ENCODE data around the gene PSMD5.

PSMD5 gene

DNA sequence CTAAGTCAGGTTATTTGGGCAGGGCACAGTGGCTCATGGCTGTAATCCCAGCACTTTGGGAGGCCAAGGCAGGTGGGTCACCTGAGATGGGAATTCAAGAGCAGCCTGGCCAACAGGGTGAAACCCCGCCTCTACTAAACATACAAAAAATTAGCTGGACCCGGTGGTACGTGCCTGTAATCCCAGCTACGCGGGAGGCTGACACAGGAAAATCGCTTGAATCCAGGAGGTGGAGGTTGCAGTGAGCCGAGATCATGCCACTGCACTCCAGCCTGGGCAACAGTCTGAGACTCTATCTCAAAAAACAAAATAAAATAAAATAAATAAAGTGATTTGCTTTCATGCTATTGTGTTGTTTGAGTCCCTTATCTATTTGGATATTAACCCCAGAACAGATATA is 41.3 kb downstream of the PSMD5 start:
- DNase-seq: no peak

DNA sequence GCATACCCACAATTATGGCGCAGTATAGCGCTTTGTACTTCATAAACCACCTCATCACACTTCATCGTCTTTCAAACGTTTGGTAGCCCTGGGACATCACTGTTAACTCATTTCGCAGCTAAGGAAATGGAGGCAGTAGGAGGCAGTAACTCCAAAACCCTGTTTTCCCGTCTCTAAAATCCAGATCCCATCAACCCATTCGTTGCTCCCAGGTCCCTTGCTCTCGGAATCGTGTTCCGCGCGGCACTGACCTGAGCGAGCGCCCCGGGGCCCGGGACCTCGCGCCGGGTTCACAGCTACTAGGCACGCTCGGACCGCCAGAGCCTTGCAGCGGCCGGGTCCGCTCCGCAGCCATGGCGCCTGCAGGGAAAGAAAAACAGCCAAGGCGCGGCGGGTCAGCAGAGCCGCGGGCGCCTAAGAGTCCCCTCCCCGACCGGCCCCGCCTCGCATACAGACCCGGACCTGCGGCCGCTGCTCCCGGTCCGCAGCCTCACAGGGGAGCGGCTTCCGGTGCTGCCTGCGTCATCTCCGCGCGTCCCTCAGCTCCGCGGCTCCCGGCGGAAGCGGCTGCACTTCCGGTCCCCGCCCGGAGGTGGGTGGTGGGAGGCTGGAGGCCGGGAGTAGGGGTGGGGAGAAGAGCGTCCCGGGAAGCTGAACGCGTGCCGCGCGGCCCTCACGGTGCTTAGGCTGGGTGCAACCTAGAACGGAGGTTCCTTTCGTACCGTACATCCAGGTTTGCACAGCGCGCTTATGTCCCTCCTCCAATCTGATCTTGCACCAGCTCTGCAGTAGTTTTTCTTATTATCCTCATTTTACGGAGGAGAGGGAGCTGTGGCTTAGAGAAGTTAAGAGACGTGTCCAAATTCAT is 49.6 kb downstream of the PSMD5 start, which contains the start of gene FBXW2:
FBXW2 (minus strand) TSS at position 519 of the 868 bp plus-strand sequence. CDS start 5,158 bp downstream, outside the sequence.
- peak; percentile 93 to 97 (median 96) for DNase-seq

DNA sequence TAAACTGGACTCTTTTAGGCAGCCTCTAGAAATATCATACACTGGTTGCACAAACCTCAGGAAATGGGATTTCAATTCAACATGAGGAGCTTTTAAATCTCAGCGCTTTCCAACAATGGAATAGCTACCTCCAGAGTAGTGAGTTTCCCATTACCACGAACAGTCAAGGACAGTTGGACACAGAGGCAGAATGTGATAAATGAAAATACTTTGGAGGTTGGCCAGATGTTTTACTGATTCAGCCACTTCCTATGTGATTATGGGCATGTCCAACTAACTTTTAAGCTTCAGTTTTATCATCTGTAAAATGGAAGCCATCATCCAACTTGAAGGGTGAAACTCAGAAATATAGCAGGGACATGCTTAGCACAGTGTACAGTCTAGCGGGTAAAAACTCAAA is 51.6 kb downstream of the PSMD5 start:
- no peak for DNase-seq

DNA sequence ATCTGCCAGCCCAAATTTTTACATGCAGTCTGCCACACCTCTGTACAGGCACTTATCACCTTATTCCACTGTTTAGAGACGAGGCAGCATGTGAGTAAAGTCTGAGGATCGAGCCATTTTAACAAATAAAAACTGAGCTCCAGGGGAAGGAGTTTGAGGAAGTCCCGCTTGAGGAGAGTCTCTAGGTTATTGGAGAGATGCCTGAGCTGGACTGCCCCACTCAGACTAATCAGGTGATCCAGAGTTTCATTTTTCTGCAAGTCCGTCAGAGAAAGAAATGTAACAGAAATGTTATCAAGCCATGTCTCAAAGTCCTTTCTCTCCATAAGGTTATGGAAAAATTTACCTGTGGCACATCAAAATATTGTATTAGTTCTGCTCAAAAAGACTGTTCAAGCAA is 54.8 kb downstream of the PSMD5 start:
- DNase-seq: peak in 3 of 4 experiments; percentile 14 to 25 (median 20)

DNA sequence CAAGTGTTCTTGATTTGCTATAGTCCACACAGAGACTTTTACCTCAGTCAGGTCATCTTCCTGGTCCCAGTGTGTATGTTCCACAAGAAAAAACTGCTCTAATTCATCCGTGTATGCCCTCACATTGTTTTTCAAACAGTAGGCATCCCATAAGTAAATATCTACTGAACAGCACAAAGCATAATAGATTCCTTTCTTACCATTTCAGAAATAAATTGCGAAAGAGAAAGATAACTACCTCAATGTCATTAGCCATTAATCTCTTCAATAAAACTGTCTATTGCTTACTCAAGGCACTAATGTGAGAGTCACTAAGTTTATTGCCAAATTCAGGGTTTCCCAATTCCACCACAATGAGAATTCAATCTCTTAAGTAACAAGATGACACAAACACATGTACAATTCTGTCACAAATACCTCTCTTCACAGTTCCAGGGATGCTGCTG is 59.1 kb downstream of the PSMD5 start:
- DNase-seq: peak; percentile 25 to 74 (median 58)

DNA sequence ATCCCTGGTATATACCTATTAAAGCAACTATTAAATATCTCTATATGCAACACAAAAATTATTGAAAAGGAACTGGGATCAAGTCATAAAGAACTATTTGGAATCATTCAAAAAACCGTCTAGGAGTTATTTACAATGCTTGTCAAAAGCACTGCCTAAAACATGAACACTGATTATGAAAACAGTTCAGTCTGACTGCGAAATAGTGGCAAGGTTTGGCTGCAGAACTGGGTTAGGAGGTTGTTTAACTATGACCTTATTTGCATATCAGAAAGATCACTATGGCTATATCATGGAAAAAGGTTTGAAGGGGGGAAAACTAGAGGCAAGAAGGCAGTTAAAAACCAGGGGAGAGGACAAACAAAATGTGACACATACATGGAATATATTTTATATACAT is 61.5 kb downstream of the PSMD5 start:
- DNase-seq: no peak

DNA sequence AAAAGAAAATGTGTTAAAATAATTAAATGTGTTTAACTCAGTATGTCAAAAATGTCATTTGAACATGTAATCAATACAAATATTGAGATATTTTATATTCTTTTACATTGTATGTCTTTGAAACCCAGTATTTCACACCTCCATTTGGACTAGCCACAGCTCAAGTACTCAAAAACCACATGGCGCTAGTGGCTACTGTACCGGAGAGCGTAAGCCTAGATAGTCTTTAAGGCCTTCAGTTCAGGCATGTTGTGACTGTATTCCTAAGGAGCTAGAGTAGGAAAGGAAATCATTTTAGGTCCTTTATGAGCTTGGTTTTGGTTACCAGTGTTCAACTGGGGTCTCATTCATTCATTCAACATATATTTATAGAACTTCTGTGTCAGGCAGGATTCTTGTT is 62.4 kb downstream of the PSMD5 start:
- no peak for DNase-seq

DNA sequence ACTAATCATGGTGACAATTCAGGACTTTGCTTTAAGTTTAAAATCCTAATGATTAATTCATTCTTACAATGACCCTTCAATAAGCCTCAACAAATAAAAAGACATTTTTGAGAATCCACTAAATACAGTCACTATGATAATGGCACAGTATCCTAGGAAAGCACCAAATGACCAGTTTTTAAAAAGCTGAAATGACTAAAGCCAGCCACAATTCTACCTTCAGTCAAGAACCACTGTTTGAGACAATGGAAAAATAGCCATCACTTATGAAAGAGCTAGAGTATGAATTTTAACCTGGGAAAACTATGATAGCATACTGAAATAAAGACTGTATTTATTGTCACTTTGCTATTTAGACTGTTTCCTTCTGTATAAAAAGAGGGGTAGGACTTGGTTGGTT is 63.5 kb downstream of the PSMD5 start:
- no peak for DNase-seq

DNA sequence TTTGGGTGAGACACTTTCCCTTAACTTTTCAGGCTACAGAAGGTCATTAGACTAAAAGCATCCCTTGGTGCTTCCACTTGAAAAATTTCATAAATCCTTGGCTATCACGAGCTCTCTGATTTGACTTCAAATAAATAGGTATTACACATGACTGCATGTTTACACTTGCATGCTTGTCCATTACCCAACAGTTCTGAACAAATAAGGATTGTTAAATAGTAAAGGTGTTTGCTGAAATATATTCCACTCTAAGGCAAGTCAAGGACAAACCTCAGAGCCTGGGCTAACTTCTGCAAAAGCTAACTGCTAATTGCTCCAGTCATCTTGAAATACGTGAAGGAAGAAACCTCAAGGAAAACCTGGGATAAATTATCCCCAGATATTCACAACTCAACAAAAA is 64.0 kb downstream of the PSMD5 start:
- no peak for DNase-seq

DNA sequence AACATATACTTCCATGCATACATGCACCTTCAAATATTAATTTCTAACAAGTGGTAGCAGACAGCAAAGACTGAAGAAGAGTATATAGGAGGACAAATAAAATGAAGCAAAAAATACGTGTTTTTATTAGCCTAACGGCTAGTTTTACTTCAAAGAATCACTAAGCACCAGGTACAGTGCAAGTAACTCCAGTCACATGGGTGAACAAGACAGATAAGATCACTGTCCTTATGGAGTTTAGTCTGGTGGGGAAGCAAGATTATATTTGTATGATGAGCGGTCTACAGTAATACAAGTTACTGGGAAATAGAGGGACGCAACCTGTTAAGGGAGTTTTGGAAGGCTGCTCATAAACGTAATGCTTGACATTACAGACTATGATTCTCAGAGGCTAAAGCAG is 65.5 kb downstream of the PSMD5 start:
- no peak for DNase-seq

DNA sequence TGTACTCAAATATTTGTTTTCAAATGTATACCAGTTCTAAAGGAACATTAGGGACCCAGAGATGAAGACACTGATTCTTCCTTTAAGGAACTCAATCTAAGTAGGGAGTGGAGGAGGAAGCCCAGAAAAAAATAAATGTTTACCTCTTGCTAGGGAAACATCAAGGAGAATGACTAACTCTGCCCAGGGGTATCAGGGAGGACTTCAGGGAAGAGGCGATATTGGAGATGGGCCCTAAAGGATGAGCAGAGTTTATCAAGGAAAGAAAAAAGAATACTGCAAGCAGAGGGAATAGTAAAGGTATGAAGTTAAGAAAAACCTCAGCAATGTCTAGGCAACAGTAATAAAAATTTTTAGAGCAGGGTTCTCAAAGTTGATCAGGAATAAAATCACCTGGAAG is 65.9 kb downstream of the PSMD5 start:
- DNase-seq: no peak

DNA sequence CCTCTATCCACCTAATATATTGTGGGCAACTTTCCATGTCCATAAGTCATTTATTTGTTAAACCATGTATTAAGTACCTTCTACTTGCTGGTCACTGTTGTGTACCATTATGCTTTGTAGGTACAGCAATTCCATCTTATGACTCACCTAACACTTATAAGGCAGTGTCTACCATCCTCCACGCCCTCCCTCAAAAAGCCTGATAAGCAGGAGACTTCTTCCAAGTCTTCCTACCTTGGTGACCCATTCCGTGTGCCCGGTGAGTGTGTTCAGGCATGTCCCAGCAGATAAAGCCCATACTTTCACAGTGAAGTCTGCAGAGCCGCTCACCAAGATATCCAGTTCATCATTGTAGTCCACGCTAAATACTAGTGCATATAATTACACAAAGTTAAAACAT is 66.9 kb downstream of the PSMD5 start:
- DNase-seq: no peak

DNA sequence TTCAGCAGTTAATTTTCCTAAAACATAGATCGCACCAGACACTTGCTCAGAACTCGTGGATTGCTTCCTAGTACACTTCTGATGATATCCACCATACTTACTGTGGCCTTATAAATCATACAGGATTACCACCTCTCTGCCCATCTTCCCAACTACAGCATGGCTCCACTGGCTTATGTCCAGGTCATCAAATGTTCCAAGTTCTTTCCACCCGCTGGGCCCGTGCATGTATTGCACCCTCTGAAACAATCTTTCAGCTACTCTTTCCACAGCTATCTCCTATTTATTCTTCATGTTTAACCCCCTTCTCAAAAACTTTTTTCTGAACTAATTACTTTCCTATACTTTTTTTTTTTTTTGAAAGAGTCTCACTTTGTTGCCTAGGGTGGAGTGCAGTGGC is 68.0 kb downstream of the PSMD5 start:
- DNase-seq: no peak

DNA sequence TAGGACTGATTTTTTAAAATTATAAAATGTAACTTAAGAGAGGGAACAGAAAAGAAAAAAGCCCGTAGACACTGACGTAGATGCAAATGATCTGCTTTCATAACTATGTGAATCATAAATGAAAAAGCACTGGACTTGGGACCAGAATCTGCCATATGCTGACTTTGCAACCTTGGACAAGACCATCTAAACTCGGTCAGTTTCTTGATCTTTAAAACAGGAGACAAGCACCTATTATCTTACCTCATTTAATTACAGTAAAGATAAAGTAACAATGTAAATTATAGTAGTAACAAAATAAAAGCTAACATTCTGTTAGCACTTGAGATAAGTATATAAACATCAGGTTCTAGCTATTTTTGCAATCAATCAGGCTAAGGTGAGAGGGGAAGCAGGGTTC is 69.5 kb downstream of the PSMD5 start:
- DNase-seq: no peak

DNA sequence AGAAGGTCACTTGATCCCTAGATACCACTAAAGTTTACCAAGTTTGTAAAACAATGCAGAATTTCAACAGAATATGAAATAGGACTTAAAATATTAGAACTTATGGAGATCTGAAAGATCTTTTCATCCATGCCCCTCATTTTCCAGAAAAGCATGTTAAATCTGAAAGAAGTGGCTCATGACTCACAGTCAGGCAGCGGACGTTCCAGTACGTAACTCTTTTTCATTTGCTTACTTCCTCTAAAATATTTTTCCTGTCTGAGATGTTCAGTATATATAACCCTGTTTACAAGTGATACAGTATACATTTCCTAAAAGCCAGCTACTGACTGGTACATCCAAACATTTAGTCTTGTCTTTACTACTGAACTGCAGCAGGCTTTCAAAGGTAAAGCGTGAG is 71.8 kb downstream of the PSMD5 start:
- DNase-seq: peak; percentile 56 to 78 (median 74)

DNA sequence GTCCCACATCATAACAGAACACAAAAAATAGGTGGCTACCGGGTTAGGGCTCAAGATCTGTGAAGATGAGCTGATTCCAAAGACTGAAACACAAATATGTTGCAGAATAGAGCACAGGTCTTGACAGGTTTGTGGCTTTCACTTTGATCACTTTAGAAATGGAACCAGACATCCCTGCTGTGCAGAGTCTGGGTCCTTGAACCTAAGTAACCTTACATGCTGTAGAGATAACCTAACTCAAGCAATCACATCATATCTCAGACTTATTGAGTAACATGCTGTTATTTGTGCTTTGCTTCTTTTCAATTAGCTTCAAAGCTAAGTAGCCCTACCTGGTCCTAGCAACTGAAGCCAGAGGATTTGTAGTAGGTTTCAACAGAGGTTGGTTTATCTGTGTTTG is 73.8 kb downstream of the PSMD5 start:
- DNase-seq: no peak

DNA sequence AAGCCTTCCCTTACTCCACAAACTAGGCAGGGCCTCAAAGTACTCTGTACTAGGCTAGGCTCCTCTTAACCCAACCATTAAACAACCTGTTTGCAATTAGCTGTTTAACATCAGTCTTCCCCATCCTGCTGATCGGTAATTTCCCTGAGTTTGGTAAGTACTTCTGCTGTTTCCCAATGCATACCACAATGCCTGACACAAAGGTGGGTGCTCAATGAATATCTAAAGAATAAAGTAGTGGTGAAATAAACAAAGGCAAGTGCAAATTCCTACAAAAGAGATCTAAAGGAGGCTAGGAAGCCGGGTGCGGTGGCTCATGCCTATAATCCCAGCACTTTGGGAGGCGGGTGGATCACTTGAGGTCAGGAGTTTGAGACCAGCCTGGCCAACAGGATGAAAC is 74.5 kb downstream of the PSMD5 start:
- DNase-seq: no peak

DNA sequence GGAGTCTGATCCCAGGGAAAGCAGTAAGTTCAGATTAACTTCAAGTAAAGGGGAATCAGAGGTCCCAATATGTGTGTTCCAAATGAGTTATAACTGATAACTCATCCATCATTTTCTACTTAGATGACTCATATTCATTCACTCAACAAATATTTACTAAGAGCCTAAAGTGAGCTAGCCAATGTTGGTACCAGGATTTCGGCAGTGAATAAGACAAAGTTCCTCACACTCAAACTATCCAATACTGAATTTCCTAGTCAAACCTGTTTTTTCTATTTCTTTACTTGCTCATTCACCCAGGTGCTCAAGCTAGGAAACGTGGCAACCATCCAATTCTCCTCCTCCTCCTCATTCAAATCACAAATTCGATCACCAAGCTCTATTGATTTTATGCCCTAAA is 75.3 kb downstream of the PSMD5 start:
- no peak for DNase-seq

Data from suppressor macrophage (primary cell).